Measurements from ENCODE around the gene PRDM12. TPM values are rescaled to one million over a fixed set of nuclear protein-coding genes. Genes with fewer than 3 reads are reported as not detected.

Gene PRDM12
- total RNA-seq, 2 experiments from 2014 or later: 0.14 TPM; not detected in 1

GRCh38 chr9:130712564-130713285 lies 48.3 kb downstream of the PRDM12 start:
- no peak for TF ChIP-seq CTCF (IDR thresholded peaks at IDR 0.05)
- H3K4me3 Mint-ChIP-seq: peak overlapping the region; percentile 93
- H3K27me3 Mint-ChIP-seq: no peaks in the 10 kb centered on the region
- peak overlapping the region; percentile 92 for H3K27ac Mint-ChIP-seq
- intact Hi-C loops (cut with micrococcal nuclease): loop anchor here (10.0 kb wide), 1 partner anchor 122 kb away; the partner anchor contains the start of gene ABL1
- H3K36me3 Mint-ChIP-seq (ENCODE audit: low read depth): peaks cover 3% of the 10 kb centered on the region
- H3K4me1 Mint-ChIP-seq (ENCODE audit: low read depth): peaks cover 30% of the 10 kb centered on the region
- peak; percentile 98 for ATAC-seq
- peak; percentile 98 for DNase-seq
- CTCF ChIA-PET: interaction anchor here (0.7 to 3.1 kb wide), 4 partner anchors 13 to 176 kb away, joined by 3 to 34 read pairs (median 4); no protein-coding TSS in a partner anchor
- POLR2A ChIA-PET: interaction anchor here (0.5 to 2.1 kb wide), 3 partner anchors 13 to 413 kb away, joined by 3 to 7 read pairs (median 5); partner anchors contain the start of gene NUP214
- H3K9me3 Mint-ChIP-seq: no peaks in the 10 kb centered on the region

DNA sequence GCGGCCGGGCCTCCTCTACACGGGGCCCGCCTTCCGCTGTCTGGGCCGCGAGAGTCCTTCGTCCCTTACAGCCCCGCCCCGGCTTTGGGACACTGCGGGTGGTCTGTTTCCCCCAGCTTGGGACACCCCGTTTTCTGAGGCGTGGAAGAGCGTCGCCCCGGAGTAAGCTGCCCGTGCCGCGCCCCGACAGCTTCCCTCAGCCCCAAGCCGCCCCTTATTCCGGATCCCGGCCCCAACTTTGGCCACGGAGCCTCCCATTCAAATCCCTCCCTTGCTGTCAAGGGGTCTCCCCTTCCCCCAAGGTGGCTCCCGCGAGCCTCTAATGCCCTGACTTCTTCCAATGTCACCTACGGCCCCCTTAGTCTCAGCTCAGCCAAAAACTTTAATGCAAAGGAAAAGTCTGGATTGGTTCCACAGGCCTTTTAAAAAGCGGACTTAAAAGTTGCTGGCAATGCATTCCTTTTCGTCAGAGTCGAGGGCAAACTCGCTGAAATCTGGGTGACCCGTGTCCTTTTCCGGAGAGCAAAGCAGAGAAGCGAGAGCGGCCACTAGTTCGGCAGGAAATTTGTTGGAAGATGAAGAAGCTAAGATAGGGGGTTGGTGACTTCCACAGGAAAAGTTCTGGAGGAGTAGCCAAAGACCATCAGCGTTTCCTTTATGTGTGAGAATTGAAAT lies 49.0 kb downstream of the PRDM12 start:
- intact Hi-C loops (cut with micrococcal nuclease): loop anchor here (10.0 kb wide), 1 partner anchor 121 kb away; the partner anchor contains the start of gene ABL1
- POLR2A ChIA-PET: interaction anchor here (0.5 to 2.1 kb wide), 5 partner anchors 13 to 412 kb away, joined by 3 to 7 read pairs (median 3); partner anchors contain the start of gene NUP214
- peak overlapping the region; percentile 88 for H3K27ac Mint-ChIP-seq
- no peaks in the 10 kb centered on the region for H3K27me3 Mint-ChIP-seq
- ATAC-seq (peak; percentile 0), DNase-seq (no peak)
- no peaks in the 10 kb centered on the region for H3K9me3 Mint-ChIP-seq
- H3K36me3 Mint-ChIP-seq (ENCODE audit: low read depth): peaks cover 3% of the 10 kb centered on the region
- H3K4me1 Mint-ChIP-seq (ENCODE audit: low read depth): peaks cover 30% of the 10 kb centered on the region
- CTCF ChIA-PET: interaction anchor here (0.7 to 3.1 kb wide), 7 partner anchors 13 to 176 kb away, joined by 3 to 34 read pairs (median 3); no protein-coding TSS in a partner anchor
- TF ChIP-seq CTCF (IDR thresholded peaks at IDR 0.05): no peak
- peak overlapping the region; percentile 93 for H3K4me3 Mint-ChIP-seq

- H3K27ac Mint-ChIP-seq: no peak overlapping the region
Measured at GRCh38 chr9:130714586-130715110, 50.3 kb downstream of the PRDM12 start.

GRCh38 chr9:130715270-130715669 lies 50.9 kb downstream of the PRDM12 start:
- DNase-seq (no peak), ATAC-seq (no peak)
- no peaks in the 10 kb centered on the region for H3K36me3 Mint-ChIP-seq (ENCODE audit: low read depth)
- no peak for TF ChIP-seq CTCF (IDR thresholded peaks at IDR 0.05)
- H3K27ac Mint-ChIP-seq: no peak overlapping the region
- H3K4me3 Mint-ChIP-seq: peak overlapping the region; percentile 93
- ChIA-PET POLR2A (interaction anchor here (0.6 to 1.6 kb wide), 5 partner anchors 10 to 91 kb away, joined by 3 to 6 read pairs (median 3); partner anchors contain the start of gene EXOSC2), CTCF (interaction anchor here (1.2 to 3.1 kb wide), 5 partner anchors 9 to 151 kb away, joined by 3 to 34 read pairs (median 6); no protein-coding TSS in a partner anchor)
- no peaks in the 10 kb centered on the region for H3K27me3 Mint-ChIP-seq
- H3K4me1 Mint-ChIP-seq (ENCODE audit: low read depth): peaks cover 32% of the 10 kb centered on the region
- intact Hi-C loops (cut with micrococcal nuclease): loop anchor here (10.0 kb wide), 1 partner anchor 120 kb away; the partner anchor contains the start of gene ABL1
- H3K9me3 Mint-ChIP-seq: no peaks in the 10 kb centered on the region

More at GRCh38 chr9:130714586-130715110, 50.3 kb downstream of the PRDM12 start:
- Mint-ChIP-seq H3K4me1 (ENCODE audit: low read depth) (peaks cover 32% of the 10 kb centered on the region), H3K4me3 (peak overlapping the region; percentile 93), H3K27me3 (no peaks in the 10 kb centered on the region), H3K9me3 (no peaks in the 10 kb centered on the region), H3K36me3 (ENCODE audit: low read depth) (no peaks in the 10 kb centered on the region)
- intact Hi-C loops (cut with micrococcal nuclease): loop anchor here (10.0 kb wide), 1 partner anchor 120 kb away; the partner anchor contains the start of gene ABL1
- ChIA-PET CTCF (interaction anchor here (1.2 to 3.1 kb wide), 5 partner anchors 8 to 151 kb away, joined by 3 to 34 read pairs (median 6); no protein-coding TSS in a partner anchor), POLR2A (interaction anchor here (0.6 to 2.1 kb wide), 7 partner anchors 9 to 411 kb away, joined by 3 to 7 read pairs (median 3); partner anchors contain the start of genes EXOSC2 and NUP214)
- DNase-seq (no peak), ATAC-seq (no peak)
- no peak for TF ChIP-seq CTCF (IDR thresholded peaks at IDR 0.05)

Data from activated CD8-positive, alpha-beta T cell treated with anti-CD3 and anti-CD28 coated beads for 36 hours (primary cell).